SU-DHL-6 (cell line): ENCODE data around the gene PLEKHG2.

Source experiments
- CTCF ChIP-seq: fragments of 200-600 bp; sonication (generic); IDR thresholded peaks from one replicate; pipeline ENCODE4 v1.5.1; 2017; ENCODE audit warnings: antibody characterized with exemption, mild to moderate bottlenecking, low read length, moderate library complexity; ENCODE audit not compliant: insufficient read depth, poor library complexity, severe bottlenecking
- EZH2phosphoT487 ChIP-seq: fragments of 200-600 bp; sonication (generic), shearing (Covaris generic); conservative IDR thresholded peaks from 2 replicates; pipeline ENCODE4 v1.6.1; 2018; ENCODE audit warnings: mild to moderate bottlenecking, antibody characterized with exemption, low read length, moderate library complexity, mixed read lengths

- TF ChIP-seq CTCF, result no peak
- no peak for TF ChIP-seq EZH2phosphoT487
Measured at GRCh38 chr19:39400061-39400460, 12.4 kb upstream of the PLEKHG2 start.
